ENCODE results near the gene DTWD2.
"Not testable (repeated sequence)": the region's sequence is repeated elsewhere in the genome, so short reads cannot be mapped to it uniquely, and the experiment has no call there.

The DTWD2 gene

GRCh38 chr5:118998861-118999260, 10.5 kb upstream of the DTWD2 start:
- DNase-seq (ENCODE audit: low read depth in 2 of 2), result not testable (repeated sequence)

DNA sequence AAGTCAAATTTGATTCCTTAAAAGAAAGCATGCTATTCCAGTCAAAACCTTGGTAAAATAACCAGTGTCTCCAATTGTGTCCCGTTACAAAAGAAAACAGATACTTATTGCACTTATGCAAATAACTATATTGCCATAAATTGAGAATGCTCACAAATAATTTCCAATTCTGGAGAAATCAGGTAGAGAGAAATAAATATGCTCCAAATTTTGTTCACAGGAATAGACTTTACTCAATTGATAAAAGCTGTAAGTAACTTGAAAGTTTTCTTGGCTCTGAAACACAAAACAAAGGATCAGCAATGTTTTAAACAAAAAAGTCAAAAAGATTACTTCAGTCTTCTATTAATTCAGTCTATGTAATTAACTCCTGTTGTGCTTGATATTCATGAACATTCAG, 7.8 kb upstream of the DTWD2 start:
- no peak for DNase-seq (ENCODE audit: low read depth in 2 of 2)

DNA sequence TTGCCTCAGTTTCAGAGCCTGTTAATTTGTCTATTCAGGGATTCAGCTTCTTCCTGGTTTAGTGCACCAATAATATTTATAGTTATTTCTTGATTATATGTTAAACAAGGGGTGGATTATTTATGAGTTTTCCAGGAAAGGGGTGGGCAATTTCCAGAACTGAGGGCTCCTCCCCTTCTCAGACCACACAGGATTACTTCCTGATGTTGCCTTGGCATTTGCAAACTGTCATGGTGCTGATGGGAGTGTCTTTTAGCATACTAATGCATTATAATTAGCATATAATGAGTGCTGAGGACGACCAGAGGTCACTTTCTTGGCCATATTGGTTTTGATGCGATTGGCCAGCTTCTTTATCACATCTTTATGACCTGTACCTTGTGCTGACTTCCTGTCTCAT, 6.2 kb upstream of the DTWD2 start:
- no peak for DNase-seq (ENCODE audit: low read depth in 2 of 2)

DNA sequence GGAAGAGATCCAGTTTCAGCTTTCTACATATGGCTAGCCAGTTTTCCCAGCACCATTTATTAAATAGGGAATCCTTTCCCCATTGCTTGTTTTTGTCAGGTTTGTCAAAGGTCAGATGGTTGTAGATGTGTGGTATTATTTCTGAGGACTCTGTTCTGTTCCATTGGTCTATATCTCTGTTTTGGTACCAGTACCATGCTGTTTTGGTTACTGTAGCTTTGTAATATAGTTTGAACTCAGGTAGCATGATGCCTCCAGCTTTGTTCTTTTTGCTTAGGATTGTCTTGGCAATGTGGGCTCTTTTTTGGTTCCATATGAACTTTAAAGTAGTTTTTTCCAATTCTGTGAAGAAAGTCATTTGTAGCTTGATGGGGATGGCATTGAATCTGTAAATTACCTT, 4.8 kb upstream of the DTWD2 start:
- not testable (repeated sequence) for DNase-seq (ENCODE audit: low read depth in 2 of 2)

GRCh38 chr5:118992055-118992454, 3.7 kb upstream of the DTWD2 start:
- not testable (repeated sequence) for DNase-seq (ENCODE audit: low read depth in 2 of 2)

GRCh38 chr5:118990582-118990981, 2.2 kb upstream of the DTWD2 start:
- no peak for DNase-seq (ENCODE audit: low read depth in 2 of 2)

GRCh38 chr5:118989816-118990215, 1.5 kb upstream of the DTWD2 start:
- no peak for DNase-seq (ENCODE audit: low read depth in 2 of 2)

DNA sequence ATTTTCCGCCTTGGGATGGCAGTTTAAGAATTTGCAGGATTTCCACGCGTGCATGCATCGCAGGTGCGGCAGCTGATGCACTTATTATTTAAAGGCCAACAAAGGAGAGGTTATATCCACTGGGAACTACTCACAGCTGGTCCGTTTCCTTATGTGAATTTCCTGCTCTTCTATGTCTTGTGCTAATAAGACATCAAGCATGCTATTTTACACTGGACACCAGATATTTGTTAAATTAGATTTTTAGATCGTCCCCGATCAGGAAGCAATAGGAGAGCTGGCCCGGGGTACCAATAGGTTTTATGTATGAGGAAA, 476 bp upstream of the DTWD2 start:
- no peak for DNase-seq (ENCODE audit: low read depth in 2 of 2)

GRCh38 chr5:118984602-118985001, 3.7 kb downstream of the DTWD2 start:
- DNase-seq (ENCODE audit: low read depth in 2 of 2), result no peak

DNA sequence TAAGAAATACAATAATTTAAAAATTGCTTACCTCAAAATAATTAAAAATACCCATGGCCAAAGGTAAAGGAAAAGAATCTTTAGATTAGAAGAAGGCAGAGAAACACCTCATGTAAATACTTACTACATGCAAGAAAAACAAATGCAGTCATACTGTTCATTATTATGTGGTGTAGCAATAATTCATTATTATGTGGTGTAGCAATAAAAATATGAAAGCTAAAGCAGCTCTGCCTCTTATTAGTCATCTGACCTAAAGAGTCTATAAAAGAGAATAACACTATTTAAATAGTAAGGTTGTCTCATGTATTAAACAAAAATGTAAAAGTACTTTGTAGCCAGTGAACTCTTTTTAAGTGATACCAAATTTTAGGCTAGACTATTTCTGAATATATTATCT, 6.6 kb downstream of the DTWD2 start:
- DNase-seq (ENCODE audit: low read depth in 2 of 2), result no peak

- no peak for DNase-seq (ENCODE audit: low read depth in 2 of 2)
These were observed 7.9 kb downstream of the DTWD2 start for GRCh38 chr5:118980438-118980837.

DNA sequence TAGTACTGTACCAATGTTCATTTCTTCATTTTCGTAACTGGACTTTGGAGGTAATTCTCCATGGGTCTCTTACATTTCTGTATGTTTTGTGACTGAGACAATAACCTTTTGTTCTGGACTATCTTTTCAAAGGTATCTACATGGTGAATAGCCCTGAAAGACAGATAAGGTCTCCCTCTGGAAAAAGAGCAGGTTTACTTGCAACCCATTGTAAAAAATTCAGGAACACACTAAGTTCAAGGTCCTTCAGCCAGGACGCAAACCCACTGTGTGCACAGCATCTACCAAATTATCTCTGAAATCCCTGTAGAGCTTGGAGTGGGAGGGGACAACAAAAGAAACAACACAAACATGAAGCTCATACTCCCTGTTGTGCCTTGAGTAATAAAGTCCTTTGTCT, 8.3 kb downstream of the DTWD2 start:
- no peak for DNase-seq (ENCODE audit: low read depth in 2 of 2)

DNA sequence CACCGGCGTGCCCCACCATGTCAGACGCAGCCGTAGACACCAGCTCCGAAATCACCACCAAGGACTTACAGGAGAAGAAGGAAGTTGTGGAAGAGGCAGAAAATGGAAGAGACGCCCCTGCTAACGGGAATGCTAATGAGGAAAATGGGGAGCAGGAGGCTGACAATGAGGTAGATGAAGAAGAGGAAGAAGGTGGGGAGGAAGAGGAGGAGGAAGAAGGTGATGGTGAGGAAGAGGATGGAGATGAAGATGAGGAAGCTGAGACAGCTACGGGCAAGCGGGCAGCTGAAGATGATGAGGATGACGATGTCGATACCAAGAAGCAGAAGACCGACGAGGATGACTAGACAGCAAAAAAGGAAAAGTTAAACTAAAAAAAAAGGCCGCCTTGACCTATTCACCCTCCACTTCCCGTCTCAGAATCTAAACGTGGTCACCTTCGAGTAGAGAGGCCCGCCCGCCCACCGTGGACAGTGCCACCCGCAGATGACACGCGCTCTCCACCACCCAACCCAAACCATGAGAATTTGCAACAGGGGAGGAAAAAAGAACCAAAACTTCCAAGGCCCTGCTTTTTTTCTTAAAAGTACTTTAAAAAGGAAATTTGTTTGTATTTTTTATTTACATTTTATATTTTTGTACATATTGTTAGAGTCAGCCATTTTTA, 14.4 kb downstream of the DTWD2 start:
- DNase-seq (ENCODE audit: low read depth in 2 of 2), result not testable (repeated sequence)

DNA sequence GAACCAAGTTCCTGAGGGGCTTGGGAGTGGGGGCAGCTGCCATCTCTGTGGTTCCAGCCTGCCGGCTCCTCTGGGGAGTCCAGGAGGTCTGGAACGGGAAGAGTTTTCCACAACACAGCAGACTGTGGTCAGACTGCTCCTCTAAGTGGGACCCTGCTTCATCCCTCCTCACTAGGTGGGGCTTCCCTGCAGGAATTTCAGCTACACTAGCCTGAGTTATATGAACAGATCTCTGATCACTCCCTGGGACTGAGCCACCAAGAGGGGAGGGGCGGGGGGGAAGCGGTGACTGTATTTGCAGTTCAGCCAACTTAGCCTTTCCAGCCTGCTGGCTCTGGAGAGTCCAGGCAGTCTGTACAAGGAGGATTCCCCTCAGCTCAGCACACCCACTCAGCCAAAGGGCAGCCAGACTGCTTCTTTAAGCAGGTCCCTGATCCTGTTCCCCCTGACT, 19.4 kb downstream of the DTWD2 start:
- no peak for DNase-seq (ENCODE audit: low read depth in 2 of 2)

- no peak for DNase-seq (ENCODE audit: low read depth in 2 of 2)
These were observed 19.9 kb downstream of the DTWD2 start for GRCh38 chr5:118968406-118968911.

DNA sequence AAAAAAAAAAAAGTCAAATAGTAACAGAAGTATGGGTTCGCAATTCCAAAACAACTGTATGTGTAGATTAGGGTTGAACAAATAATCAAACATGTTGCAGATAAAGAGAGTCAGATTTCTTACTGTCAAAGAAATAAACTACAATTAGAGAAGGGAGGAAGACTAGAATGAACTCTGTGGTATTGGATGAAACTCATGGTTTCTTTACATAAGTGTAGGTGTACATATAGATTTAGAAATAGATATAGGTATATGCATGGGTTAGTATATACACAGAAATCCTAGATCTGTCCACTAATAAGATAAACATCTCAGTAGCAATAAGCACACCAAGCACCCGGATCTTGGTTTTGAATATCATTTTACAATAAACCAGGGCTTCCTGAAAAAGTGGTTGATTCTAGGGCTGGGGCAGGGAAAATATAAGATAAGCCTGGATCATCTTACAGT, 21.3 kb downstream of the DTWD2 start:
- no peak for DNase-seq (ENCODE audit: low read depth in 2 of 2)

GRCh38 chr5:118965890-118966289, 22.5 kb downstream of the DTWD2 start:
- no peak for DNase-seq (ENCODE audit: low read depth in 2 of 2)

DNA sequence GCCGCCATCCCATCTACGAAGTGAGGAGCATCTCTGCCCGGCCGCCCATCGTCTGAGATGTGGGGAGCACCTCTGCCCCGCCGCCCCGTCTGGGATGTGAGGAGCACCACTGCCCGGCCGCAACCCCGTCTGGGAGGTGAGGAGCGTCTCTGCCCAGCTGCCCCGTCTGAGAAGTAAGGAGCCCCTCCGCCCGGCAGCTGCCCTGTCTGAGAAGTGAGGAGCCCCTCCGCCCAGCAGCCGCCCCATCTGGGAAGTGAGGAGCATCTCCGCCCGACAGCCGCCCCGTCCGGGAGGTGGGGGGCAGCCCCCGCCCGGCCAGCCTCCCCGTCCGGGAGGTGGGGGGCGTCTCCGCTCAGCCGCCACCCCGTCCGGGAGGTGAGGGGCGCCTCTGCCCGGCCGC, 23.4 kb downstream of the DTWD2 start:
- not testable (repeated sequence) for DNase-seq (ENCODE audit: low read depth in 2 of 2)

- not testable (repeated sequence) for DNase-seq (ENCODE audit: low read depth in 2 of 2)
These were observed 24.0 kb downstream of the DTWD2 start for GRCh38 chr5:118964388-118964787.

- DNase-seq (ENCODE audit: low read depth in 2 of 2), result no peak
These were observed 25.2 kb downstream of the DTWD2 start for GRCh38 chr5:118963169-118963568.

- no peak for DNase-seq (ENCODE audit: low read depth in 2 of 2)
These were observed 27.8 kb downstream of the DTWD2 start for GRCh38 chr5:118960557-118960956.

- DNase-seq (ENCODE audit: low read depth in 2 of 2), result no peak
These were observed 31.6 kb downstream of the DTWD2 start for GRCh38 chr5:118956727-118957126.

DNA sequence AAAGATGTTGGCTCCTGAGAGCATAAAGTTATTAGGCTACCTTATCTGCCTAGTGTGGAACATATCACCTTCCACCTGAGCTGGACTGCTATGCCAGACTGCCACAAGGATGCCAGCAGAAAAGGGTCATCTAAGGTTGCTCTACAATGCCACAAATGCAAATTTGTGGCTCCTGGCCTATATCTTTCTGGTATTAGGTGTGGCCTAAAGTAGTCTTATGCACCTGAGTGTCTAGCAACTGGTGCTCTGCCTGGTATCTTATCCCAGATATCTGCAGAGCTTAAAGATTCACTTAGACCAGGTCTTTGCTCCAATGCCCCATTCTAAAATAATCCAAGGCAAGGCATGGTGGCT, 34.7 kb downstream of the DTWD2 start:
- DNase-seq (ENCODE audit: low read depth in 2 of 2), result no peak

GRCh38 chr5:118952992-118953651, 35.2 kb downstream of the DTWD2 start:
- no peak for DNase-seq (ENCODE audit: low read depth in 2 of 2)

Data from stimulated activated CD4-positive, alpha-beta T cell treated with anti-CD3 and anti-CD28 coated beads, Interleukin-4, amount 100 ng/mL, for 48 hours (primary cell).